GM10266 (cell line): ENCODE results near the gene ZRANB3.
"Not testable (repeated sequence)": the region's sequence is repeated elsewhere in the genome, so short reads cannot be mapped to it uniquely, and the experiment has no call there.

Experiments used
- DNase-seq: peaks from one replicate; pipeline ENCODE4 v3.0.0; 2012; ENCODE audit errors: extremely low spot score
- CTCF ChIP-seq: IDR thresholded peaks from 2 replicates; pipeline ENCODE4 v1.5.1; 2012; ENCODE audit warnings: mild to moderate bottlenecking, low read depth; ENCODE audit not compliant: control insufficient read depth, insufficient read depth; ENCODE audit errors: missing control alignments

The ZRANB3 gene

GRCh38 chr2:135093193-135093592 is 437.8 kb downstream of the ZRANB3 start:
- TF ChIP-seq CTCF: no peak
- DNase-seq: no peak

GRCh38 chr2:135091681-135092080 is 439.3 kb downstream of the ZRANB3 start:
- DNase-seq: no peak
- no peak for TF ChIP-seq CTCF

- DNase-seq: not testable (repeated sequence)
Measured at GRCh38 chr2:135089597-135089996, 441.4 kb downstream of the ZRANB3 start.
